NCI-H748 (cell line): ENCODE measurements around the gene MPDZ.

Experiments
- DNase-seq: peaks from one replicate; lab custom pipeline; 2025; ENCODE audit not compliant: unreplicated experiment; lab: John Stamatoyannopoulos, UW

Gene MPDZ

GRCh38 chr9:13186091-13186490, 93.4 kb downstream of the MPDZ start:
- no peak for DNase-seq

GRCh38 chr9:13181652-13182051, 97.8 kb downstream of the MPDZ start:
- DNase-seq: no peak

GRCh38 chr9:13179257-13179656, 100.2 kb downstream of the MPDZ start:
- peak; percentile 53 for DNase-seq

GRCh38 chr9:13175732-13176131, 103.8 kb downstream of the MPDZ start:
- DNase-seq: no peak

- no peak for DNase-seq
Observed at GRCh38 chr9:13174906-13175639, 104.4 kb downstream of the MPDZ start.

- no peak for DNase-seq
Observed at GRCh38 chr9:13173553-13173952, 105.9 kb downstream of the MPDZ start.

- no peak for DNase-seq
Observed at GRCh38 chr9:13171261-13171660, 108.2 kb downstream of the MPDZ start.

GRCh38 chr9:13166996-13167395, 112.5 kb downstream of the MPDZ start:
- peak; percentile 85 for DNase-seq

GRCh38 chr9:13165956-13166355, 113.5 kb downstream of the MPDZ start:
- peak; percentile 64 for DNase-seq

- DNase-seq: peak; percentile 93
Observed at GRCh38 chr9:13165236-13165945, 114.1 kb downstream of the MPDZ start.

- DNase-seq: peak; percentile 44
Observed at GRCh38 chr9:13163946-13164345, 115.5 kb downstream of the MPDZ start.

- DNase-seq: peak; percentile 71
Observed at GRCh38 chr9:13163287-13163686, 116.2 kb downstream of the MPDZ start.

GRCh38 chr9:13160051-13160450, 119.4 kb downstream of the MPDZ start:
- no peak for DNase-seq

GRCh38 chr9:13158986-13159385, 120.5 kb downstream of the MPDZ start:
- no peak for DNase-seq

- no peak for DNase-seq
Observed at GRCh38 chr9:13151489-13151888, 128.0 kb downstream of the MPDZ start.

GRCh38 chr9:13149454-13149853, 130.0 kb downstream of the MPDZ start:
- peak; percentile 9 for DNase-seq

GRCh38 chr9:13146840-13147239, 132.7 kb downstream of the MPDZ start:
- no peak for DNase-seq

GRCh38 chr9:13145340-13145739, 134.2 kb downstream of the MPDZ start:
- DNase-seq: no peak

GRCh38 chr9:13144166-13144775, 135.2 kb downstream of the MPDZ start:
- DNase-seq: no peak

- DNase-seq: peak; percentile 55
Observed at GRCh38 chr9:13143281-13143680, 136.2 kb downstream of the MPDZ start.

- DNase-seq: peak; percentile 35
Observed at GRCh38 chr9:13142776-13143175, 136.7 kb downstream of the MPDZ start.

GRCh38 chr9:13141629-13142028, 137.9 kb downstream of the MPDZ start:
- peak; percentile 79 for DNase-seq
